DMS53 treated with DMSO at 0.1 percent for 48 hours (cell line): Measurements from ENCODE around the gene DOCK11.
"Not testable (repeated sequence)": the region's sequence is repeated elsewhere in the genome, so short reads cannot be mapped to it uniquely, and the experiment has no call there.

Experiments
- DNase-seq: peaks from one replicate; lab custom pipeline; 2025; ENCODE audit not compliant: unreplicated experiment; lab: John Stamatoyannopoulos, UW

The DOCK11 gene

DNA sequence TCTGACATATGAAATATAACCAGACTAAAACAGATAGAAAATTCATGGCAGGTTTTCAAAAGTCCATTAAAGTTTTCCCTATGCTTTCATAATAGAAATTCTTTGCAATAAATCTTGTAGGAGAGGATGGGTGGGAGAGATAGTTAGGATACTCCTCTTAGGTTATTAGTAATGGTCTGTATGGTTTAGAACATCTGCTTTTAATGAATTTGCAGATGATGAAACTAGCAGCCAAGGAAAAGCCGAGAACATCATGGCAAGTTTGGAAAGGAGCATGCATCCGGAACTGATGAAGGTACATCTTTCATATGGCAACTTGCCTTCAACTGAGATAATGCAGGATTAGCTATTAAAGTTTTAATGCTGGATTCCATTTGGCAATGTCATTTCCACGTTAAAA, 70.7 kb downstream of the DOCK11 start:
- DNase-seq = no peak

DNA sequence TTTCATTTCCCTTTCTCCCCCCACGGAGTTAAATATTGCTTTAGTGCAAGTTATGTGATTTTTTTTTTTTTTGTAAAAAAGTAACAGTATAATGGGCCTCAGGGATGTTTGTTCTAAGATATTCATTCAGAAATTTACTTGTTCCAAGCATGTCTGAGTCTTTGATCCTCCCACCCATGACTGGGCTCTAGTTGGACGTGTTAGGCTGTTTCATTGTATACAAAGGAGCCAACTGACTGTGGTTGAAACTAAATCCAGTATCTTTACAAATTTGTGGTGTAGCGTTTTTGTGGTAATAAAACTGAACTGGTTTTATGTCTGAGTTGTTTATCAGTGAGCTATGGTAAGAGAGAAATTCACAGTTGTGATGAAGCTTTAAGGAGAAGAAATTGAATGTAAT, 74.1 kb downstream of the DOCK11 start:
- DNase-seq = no peak

DNA sequence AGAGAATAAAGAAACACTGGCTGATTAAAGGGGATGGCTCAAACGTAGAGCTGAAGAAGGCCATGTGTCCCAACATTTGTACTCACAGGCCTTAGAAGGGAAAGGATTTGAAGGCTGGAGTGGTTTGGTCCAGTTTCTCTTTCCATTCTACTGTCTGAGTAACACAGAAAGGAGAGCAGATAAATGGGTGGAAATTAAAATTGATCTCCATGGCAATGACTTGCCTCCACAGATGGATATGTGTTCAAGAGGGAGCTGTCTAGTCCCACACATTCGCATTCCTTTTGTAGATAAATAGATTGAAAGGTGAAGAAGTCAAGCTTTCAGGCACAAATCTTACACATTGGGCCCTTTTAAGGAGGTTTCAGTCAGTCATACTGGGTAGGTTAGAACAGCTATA, 74.6 kb downstream of the DOCK11 start:
- DNase-seq = no peak

DNA sequence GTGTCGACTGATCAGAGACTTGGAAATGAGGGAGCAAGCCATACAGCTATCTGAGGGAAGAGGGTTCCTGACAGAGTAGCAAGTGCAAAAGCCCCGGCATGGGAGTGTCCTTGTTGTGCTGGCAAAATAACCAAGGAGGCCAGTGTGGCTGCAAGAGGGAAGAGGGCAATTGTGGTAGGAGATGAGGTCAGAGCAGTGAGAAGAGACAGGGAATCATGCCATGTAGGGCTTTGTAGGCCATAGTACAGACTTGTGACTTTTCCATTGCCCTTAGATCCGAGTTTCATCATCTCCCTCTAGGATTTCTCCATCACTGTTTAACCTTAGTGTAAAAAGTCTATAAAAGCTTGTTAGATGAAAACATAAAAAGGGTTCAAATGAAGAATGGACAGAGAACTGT, 76.2 kb downstream of the DOCK11 start:
- no peak for DNase-seq

DNA sequence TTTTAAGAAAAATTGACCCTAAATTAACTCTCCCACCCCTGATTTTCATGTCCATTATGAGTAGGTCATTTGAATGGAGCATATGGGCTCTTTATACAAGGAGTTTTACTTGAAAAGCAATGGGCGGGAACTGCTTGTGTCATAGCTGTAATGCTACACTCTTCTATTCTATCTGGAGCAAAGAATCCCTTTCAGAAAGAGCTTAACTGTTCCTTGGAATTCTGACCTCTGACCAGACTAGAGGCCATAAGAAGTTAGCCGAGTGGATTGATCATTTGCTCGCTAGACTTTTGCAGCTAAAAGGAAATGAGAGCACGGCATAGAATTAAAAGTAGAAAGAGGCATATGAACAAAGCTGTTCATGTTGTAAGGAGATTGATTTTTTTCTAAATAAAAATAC, 79.1 kb downstream of the DOCK11 start:
- no peak for DNase-seq

DNA sequence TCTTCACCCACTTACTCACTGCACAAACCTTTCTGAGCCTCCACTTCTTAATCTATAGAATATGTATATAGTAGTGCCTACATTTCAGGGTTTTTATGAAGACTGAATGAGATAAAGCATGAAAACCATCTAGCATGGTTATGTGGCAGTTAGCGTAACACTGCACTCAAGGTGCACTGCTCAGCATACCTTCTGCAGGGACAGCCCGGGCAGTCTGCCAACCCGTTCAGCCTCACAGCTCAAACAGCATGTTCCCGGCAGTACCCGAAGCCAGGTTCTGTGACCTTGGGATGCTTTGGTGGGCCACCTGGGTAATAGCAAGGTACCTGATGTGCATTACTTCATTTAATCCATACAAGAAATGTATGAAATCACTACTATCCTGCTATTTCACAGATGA, 81.4 kb downstream of the DOCK11 start:
- no peak for DNase-seq

DNA sequence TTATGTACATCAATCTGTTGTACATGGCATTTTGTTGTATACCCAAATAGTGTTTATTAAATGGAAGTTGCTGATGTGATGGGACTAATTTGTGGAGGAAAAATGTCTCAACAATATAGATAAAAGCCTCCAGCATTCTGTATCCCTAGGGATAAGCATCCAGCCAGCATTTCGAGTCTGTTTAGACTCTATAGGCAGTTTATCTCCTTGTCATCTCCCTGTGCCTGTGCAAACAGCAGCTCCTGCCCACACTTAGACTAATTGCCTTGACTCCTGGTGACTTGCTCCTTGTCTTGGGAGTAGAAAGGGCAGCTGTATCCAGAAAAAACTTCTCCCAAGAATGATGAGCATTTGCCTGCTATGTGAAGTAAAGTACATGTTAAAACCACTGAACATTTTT, 83.8 kb downstream of the DOCK11 start:
- no peak for DNase-seq

DNA sequence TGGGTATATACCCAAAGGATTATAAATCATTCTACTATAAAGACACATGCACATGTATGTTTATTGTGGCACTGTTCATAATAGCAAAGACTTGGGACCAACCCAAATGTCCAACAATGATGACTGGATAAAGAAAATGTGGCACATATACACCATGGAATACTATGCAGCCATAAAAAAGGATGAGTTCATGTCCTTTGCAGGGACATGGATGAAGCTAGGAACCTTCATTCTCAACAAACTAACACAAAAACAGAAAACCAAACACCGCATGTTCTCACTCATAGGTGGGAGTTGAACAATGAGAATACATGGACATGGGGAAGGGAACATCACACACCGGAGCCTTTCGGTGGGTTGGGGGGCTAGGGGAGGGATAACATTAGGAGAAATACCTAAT, 87.3 kb downstream of the DOCK11 start:
- not testable (repeated sequence) for DNase-seq

DNA sequence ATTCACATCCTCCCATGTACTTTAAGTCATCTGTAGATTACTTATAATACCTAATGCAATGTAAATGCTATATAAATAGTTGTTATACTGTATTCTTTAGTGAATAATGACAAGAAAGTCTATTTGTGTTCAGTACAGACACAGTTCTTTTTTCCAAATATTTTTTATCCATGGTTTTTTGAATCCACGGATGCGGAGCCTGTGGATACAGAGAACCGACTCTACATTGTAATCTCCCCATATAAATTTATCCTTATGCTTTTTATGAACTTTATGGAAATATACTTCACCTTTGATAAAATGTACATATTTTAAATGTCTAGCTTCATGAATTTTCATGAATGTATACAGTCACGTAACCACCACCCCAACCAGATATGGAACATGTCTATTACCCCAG, 88.2 kb downstream of the DOCK11 start:
- DNase-seq = no peak

DNA sequence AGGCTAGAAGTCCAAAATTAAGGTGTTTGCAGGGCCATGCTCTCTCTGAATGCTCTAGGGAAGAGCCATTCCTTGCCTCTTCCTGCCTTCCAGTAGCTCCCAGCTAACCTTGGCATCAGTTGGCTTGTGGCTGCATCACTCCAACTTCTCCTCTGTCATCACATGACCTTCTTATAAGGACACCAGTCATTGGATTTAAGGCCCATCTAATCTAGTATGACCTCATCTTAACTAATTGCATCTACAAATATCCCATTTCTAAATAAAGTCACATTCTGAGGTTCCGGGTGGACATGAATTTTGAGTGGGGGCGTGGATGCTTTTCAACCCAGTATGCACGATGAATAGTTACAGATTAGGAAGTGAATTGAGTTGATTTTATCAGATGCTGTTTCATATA, 89.7 kb downstream of the DOCK11 start:
- DNase-seq = no peak

DNA sequence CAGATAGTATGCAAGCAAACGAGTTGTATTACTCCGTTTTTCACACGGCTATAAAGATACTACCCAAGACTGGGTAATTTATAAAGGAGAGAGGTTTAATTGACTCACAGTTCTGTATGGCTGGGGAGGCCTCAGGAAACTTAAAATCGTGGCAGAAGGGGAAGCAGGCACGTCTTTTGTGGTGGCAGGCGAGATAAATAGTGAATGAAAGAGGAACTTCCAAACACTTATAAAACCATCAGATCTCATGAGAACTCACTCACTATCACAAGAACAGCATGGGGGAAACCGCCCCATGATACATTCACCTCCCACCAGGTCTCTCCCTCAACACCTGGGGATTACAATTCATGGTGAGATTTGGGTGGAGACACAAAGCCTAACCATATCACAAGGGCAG, 90.6 kb downstream of the DOCK11 start:
- not testable (repeated sequence) for DNase-seq

DNA sequence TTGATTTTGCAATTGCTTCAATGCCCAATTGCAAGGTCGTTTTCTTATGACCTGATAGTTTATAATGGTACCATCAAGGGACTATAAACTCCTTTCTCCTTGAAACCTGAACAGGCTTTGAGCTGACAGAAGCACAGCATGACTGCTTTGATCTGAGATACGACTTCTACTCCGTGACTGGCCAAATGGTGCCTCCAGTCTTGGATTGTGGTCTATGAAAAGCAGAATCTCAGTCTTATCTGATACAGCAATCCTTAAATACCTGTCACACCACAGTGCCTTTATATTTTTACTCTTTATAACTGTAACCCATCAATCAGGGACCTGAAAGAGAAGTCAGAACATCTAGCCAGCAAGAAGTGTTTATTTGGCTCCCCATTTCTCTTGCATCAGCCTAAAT, 93.1 kb downstream of the DOCK11 start:
- no peak for DNase-seq

DNA sequence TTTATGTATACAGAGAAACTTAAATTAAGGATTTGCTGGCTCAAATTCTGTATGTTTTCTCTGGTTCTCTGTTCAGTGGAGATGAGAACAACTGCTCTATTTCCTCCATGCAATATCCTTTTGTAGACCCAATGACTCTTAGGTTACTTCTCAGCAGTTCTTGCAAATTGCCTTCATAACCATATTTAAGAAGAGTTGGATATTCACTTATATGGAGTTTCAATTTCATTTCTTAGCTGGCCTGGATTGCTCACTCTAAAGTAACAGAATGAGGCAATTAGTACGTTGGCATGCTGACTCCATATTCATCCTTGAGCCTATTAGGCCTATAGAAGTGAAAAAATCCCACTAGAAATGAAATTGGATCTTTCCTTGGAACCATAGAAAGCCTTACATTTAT, 93.6 kb downstream of the DOCK11 start:
- no peak for DNase-seq

DNA sequence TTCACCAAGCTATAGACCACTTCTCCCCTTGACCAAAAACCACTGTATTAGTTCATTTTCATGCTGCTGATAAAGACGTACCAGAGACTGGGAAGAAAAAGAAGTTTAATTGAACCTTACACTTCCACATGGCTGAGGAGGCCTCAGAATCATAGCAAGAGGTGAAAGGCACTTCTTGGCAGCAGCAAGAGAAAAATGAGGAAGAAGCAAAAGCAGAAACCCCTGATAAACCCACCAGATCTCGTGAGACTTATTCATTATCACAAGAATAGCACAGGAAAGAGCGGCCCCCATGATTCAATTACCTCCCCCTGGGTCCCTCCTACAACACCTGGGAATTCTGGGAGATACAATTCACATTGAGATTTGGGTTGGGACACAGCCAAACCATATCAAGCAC, 97.8 kb downstream of the DOCK11 start:
- DNase-seq = no peak

DNA sequence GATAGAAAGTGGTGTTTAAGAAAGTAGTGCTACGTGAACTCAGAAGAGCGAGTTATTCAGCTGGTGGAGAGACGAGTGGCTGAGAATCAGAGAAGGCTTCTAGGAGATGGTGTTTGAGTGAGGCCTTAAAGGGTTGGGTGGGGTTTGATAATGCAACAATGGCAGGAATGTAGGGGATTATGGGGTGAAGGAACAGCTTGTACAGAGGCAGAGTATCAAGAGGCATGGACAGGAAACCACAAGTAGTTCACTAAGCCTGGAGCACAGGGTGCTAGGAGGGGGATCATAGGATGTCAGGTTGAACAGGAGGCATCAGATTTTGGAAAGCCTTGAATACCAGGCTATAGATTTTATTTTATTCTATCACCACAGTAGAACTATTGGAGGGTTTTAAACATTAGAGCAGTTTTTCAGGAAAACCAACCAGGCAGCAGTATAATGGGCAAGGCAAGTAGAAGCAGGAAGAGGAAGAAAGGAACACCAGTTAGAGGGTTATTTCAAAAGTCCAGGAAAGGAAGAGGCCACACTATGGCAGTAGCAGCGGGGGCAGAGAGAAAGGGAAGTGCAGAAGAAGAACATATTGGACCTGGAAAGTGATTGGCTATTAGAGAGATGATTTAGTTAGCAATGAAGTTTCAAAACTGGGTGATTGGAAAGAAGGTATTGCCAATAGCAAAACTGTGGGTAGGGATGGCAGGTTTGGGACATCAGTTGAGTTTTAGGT, 99.2 kb downstream of the DOCK11 start:
- DNase-seq = no peak

DNA sequence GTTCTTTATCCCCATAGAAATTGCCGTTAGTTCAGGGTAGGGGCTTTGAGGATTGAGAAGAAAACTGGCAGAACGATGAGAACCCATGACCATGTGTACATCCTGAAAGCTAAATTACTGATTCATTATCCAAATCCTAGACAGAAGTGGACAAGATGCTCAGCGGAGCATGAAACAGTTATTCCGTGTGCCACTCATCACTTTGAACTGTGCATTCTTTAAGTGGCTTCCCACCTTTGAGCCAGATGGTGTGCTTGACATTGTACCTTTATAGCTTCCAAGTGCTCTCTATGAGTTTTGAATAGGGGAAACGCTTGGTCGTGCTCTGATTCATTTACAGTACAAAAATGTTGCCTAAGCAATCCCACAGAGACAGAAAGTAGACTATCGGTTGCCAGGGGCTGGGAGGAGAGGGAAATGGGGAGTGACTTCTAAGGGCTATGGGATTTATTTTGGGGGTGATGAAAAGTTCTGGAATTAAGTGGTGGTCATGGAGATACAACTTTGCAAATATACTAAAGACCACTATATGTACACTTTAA, 100.0 kb downstream of the DOCK11 start:
- peak; percentile 18 for DNase-seq

DNA sequence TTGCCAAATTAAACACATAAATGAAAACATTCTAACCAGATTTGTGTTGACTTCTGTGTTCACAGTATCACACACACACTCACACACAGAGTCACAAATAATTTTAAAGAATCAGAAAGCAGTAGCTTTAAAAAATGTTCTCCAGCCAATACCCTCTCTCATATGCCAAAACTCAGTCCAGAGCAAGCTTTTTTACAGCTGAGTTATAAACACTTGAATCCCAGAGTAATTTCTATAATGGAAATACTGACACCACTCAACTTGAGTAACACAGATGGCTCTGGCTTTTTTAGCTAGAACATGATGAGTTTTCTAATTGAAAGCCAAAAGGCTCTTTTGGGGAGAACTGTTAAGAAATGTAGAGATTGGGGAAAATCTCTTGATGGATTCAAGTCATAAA, 100.8 kb downstream of the DOCK11 start:
- DNase-seq = no peak

DNA sequence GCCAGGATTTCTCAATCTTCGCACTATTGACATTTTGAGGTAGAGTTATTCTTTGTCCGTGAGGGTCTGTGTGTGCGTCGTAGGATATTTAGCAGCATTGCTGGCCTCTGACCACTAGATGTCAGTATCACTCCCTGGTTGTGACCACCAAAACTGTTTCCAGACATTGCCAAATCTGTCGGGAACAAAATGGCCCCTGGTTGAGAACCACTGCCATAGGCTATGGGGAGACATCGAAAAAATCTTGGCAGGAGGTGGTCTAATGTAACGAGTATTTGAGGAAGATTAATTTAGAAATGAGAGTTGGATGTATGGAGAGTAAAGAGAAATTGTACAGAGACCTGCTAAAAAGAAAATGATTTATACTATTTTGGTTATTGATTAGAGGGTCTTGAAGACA, 108.4 kb downstream of the DOCK11 start:
- peak; percentile 17 for DNase-seq

DNA sequence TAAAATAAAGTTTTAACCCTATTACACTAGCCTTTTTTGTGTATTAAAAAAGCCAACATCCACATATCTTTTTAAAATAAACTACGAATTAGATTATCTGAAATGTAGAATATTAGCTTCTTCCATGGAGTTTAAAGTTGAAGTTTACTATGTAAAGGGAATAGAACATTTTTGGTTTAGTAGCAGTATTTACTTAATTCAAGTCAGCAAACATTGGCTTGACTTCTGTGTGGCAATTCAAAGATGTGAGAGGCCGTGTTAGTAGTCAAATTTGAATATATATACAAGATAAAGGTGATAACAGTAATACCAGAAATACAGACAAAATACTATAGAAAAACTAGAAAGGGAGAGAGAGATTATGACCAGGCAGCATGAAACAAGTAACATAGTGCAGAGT, 116.7 kb downstream of the DOCK11 start:
- no peak for DNase-seq

DNA sequence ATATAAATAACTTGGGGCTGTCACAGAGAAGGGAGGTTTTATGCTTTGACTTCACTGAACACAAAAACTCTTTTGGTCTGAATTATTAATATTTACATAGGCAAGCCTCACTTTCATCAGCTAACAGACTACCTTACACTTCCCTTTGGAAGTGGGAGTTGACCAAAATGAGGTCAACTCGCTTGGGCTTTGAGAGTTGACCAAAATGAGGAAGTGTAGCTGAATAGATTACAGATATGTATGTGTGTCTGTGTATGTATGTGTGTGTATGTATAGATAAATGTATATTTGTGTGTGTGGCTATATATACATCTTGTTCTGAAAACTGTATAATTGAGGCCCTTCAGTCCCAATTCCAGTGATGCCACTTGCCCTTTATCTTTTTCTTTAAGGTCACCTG, 118.5 kb downstream of the DOCK11 start:
- DNase-seq = no peak

DNA sequence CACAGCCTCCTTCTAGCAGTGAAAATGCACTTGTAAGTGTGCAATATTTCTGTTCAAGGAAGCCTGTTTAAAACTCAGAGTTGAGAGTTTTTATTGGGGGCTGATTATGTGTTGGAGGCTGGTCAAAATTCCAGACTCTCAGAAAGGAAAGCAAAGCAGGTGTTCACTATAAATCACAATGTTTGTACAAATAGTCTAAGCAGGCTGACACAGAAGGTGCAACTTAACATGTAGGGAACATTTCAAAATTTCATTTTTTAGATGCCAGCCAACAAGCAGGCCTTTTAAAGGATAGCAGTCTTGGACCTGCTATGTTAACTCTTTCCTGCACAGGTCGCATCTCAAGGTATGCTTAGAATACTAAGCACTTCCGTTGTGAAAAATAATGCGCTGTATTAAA, 119.5 kb downstream of the DOCK11 start:
- no peak for DNase-seq

DNA sequence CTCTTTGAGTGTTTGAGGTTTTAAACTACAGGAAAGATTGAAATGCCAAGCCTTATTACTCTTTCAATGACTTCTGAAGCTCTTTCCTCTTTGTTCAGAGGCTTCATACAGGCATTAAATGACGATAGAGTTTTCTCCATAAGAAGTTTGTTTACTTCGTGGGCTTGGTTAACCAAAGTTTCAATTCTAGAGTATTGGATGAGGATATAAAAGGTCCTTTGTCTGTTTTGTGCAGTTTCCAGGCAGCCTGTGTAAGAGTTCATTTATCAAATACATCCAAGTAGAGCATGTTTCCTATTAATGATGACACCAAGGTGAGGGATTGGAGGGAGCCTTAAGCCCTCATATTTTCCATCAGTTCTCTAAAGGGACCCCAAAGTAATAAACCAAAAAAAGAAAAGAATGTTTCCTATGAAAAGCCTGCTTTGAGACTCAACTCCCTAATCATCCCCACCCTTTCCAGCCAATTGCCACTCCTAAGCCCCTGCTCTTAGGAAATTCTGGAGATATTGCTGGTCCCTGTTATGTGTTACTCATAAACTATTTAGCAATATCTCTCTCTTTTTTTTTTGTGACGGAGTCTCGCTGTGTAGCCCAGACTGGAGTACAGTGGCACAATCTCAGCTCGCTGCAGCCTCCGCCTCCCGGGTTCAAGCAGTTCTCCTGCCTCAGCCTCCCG, 125.6 kb downstream of the DOCK11 start:
- no peak for DNase-seq

DNA sequence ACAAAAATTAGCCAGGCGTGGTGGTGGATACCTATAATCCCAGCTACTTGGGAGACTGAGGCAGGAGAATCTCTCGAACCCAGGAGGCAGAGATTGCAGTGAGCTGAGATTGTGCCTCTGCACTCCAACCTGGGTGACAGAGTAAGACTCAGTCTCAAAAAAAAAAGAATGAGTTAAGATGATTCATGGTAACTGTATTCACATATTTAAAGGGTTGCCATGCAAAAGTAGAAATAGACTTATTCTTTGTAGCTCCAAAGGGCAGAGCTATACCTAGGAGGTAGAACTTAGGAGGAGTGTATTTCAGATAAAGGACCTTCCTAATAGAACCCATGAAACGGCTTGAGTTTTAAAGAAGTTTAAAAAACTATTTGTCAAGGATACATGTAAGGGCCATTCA, 127.4 kb downstream of the DOCK11 start:
- no peak for DNase-seq
